NCI-H2227 (cell line): ENCODE measurements around the gene ACVR1C.
"Not testable (repeated sequence)": the region's sequence is repeated elsewhere in the genome, so short reads cannot be mapped to it uniquely, and the experiment has no call there.

Source experiments
- DNase-seq: peaks from one replicate; lab custom pipeline; 2025; ENCODE audit not compliant: unreplicated experiment; lab: John Stamatoyannopoulos, UW

The ACVR1C gene

GRCh38 chr2:157587576-157587975 lies 41.1 kb downstream of the ACVR1C start:
- no peak for DNase-seq

GRCh38 chr2:157574165-157574564 lies 54.5 kb downstream of the ACVR1C start:
- DNase-seq: no peak

GRCh38 chr2:157572725-157573124 lies 55.9 kb downstream of the ACVR1C start:
- no peak for DNase-seq

- not testable (repeated sequence) for DNase-seq
These were observed 62.0 kb downstream of the ACVR1C start for GRCh38 chr2:157566623-157567022.

- DNase-seq: not testable (repeated sequence)
These were observed 62.6 kb downstream of the ACVR1C start for GRCh38 chr2:157566113-157566512.

- no peak for DNase-seq
These were observed 63.1 kb downstream of the ACVR1C start for GRCh38 chr2:157565550-157565949.

GRCh38 chr2:157559890-157560289 lies 68.8 kb downstream of the ACVR1C start:
- no peak for DNase-seq

GRCh38 chr2:157559461-157559860 lies 69.2 kb downstream of the ACVR1C start:
- no peak for DNase-seq

GRCh38 chr2:157559061-157559460 lies 69.6 kb downstream of the ACVR1C start:
- no peak for DNase-seq

GRCh38 chr2:157557770-157558169 lies 70.9 kb downstream of the ACVR1C start:
- no peak for DNase-seq

- no peak for DNase-seq
These were observed 88.6 kb downstream of the ACVR1C start for GRCh38 chr2:157540102-157540501.

GRCh38 chr2:157538064-157538463 lies 90.6 kb downstream of the ACVR1C start:
- DNase-seq: no peak

- no peak for DNase-seq
These were observed 91.8 kb downstream of the ACVR1C start for GRCh38 chr2:157536815-157537214.

- no peak for DNase-seq
These were observed 99.5 kb downstream of the ACVR1C start for GRCh38 chr2:157528963-157529751.

GRCh38 chr2:157526070-157526469 lies 102.6 kb downstream of the ACVR1C start:
- DNase-seq: no peak

- DNase-seq: peak; percentile 32
These were observed 105.1 kb downstream of the ACVR1C start for GRCh38 chr2:157523270-157524247.

- DNase-seq: not testable (repeated sequence)
These were observed 113.7 kb downstream of the ACVR1C start for GRCh38 chr2:157514966-157515365.

- DNase-seq: no peak
These were observed 118.9 kb downstream of the ACVR1C start for GRCh38 chr2:157509744-157510143.

GRCh38 chr2:157508676-157509075 lies 120.0 kb downstream of the ACVR1C start:
- no peak for DNase-seq

GRCh38 chr2:157506586-157506985 lies 122.1 kb downstream of the ACVR1C start:
- DNase-seq: no peak

GRCh38 chr2:157504623-157505022 lies 124.0 kb downstream of the ACVR1C start:
- no peak for DNase-seq

- no peak for DNase-seq
These were observed 127.6 kb downstream of the ACVR1C start for GRCh38 chr2:157501026-157501425.
